HepG2 (cell line): ENCODE data around the gene TRIM74.
"Not testable (repeated sequence)": the region's sequence is repeated elsewhere in the genome, so short reads cannot be mapped to it uniquely, and the experiment has no call there.

Experiments used
- CEBPZ ChIP-seq: IDR thresholded peaks from 2 replicates; pipeline ENCODE4 v1.6.1; 2012; ENCODE audit warnings: low read length, improper control_type of control experiment
- CTCF ChIP-seq: sonication (generic); formaldehyde crosslinking; IDR thresholded peaks from 2 replicates; pipeline ENCODE4 v1.5.0; 2020; ENCODE audit warnings: mild to moderate bottlenecking, missing genetic modification reagents, moderate library complexity
- RERE ChIP-seq: IDR thresholded peaks from 2 replicates; pipeline ENCODE4 v1.6.1; 2016; ENCODE audit warnings: low read depth, missing genetic modification reagents, missing compliant biosample characterization
- ZNF547 ChIP-seq: sonication (generic); formaldehyde crosslinking; IDR thresholded peaks from 2 replicates; pipeline ENCODE4 v1.5.1; 2020; ENCODE audit warnings: mild to moderate bottlenecking, missing genetic modification reagents

- TF ChIP-seq ZNF547 (CRISPR knock-in tag); RERE (CRISPR knock-in tag); CTCF; CEBPZ: not testable (repeated sequence)
These were observed 37.2 kb upstream of the TRIM74 start for GRCh38 chr7:73006491-73006890.
